Lung (tissue), 12 donors: Measurements from ENCODE around the gene SEMA4C. TPM values are rescaled to one million over a fixed set of nuclear protein-coding genes. Genes with fewer than 3 reads are reported as not detected.

Experiments used
- ATAC-seq: fragments of 200-7000 bp; cut with Tn5 transposase; one replicate; pipeline ENCODE4 v1.9.1; 2020; ENCODE audit warnings: moderate number of reproducible peaks; ENCODE audit not compliant: insufficient read depth, low FRiP score
- DNase-seq, 3 donors: peaks; one replicate each; pipeline ENCODE4 v3.0.0-alpha.2; 2013 to 2017
- H3K27ac ChIP-seq, 2 donors: one replicate each; pipeline ENCODE4 v1.5.1; 2013; ENCODE audit warnings: mild to moderate bottlenecking in 2 of 2, moderate library complexity in 2 of 2, control low read depth in 1 of 2, inconsistent platforms in 1 of 2, low read depth in 1 of 2, low read length in 1 of 2
- H3K27me3 ChIP-seq, 3 donors: one replicate each; pipeline ENCODE4 v1.5.1; 2013; ENCODE audit warnings: low read length in 2 of 3; ENCODE audit not compliant: control insufficient read depth in 3 of 3, insufficient read depth in 3 of 3
- H3K36me3 ChIP-seq, 4 donors: one replicate each; pipeline ENCODE4 v1.5.1; 2013; ENCODE audit warnings: low read length in 4 of 4, mild to moderate bottlenecking in 1 of 4, moderate library complexity in 1 of 4; ENCODE audit not compliant: control insufficient read depth in 4 of 4, insufficient read depth in 4 of 4
- H3K4me1 ChIP-seq, 5 donors: one replicate each; pipeline ENCODE4 v1.5.1; 2013; ENCODE audit warnings: low read length in 5 of 5, mild to moderate bottlenecking in 2 of 5, moderate library complexity in 1 of 5; ENCODE audit not compliant: control insufficient read depth in 5 of 5, insufficient read depth in 5 of 5
- H3K4me3 ChIP-seq: one replicate; pipeline ENCODE4 v1.5.1; 2013; ENCODE audit warnings: mild to moderate bottlenecking, control low read depth, moderate library complexity
- H3K9ac ChIP-seq, 2 donors: one replicate each; pipeline ENCODE4 v1.5.1; 2013; ENCODE audit warnings: low read length in 2 of 2, control low read depth in 1 of 2; ENCODE audit not compliant: insufficient read depth in 1 of 2
- H3K9me3 ChIP-seq, 4 donors: one replicate each; pipeline ENCODE4 v1.5.1; 2013; ENCODE audit warnings: low read length in 3 of 4, mild to moderate bottlenecking in 1 of 4, moderate library complexity in 1 of 4; ENCODE audit not compliant: control insufficient read depth in 4 of 4, insufficient read depth in 3 of 4
- WGBS, 2 donors: extraction: QIAGEN DNeasy Blood & Tissue Kit; methylation state at CpG; one replicate each; pipeline ENCODE4 v1.1.7; 2013; 5-methylcytosine and 5-hydroxymethylcytosine counted together
- polyA plus RNA-seq, 2 donors: library from polyadenylated mRNA; stranded (reverse); fragments of 200-250 nt; gene quantifications; one replicate each; pipeline ENCODE4 v1.2.1, GENCODE V29; 2013
- total RNA-seq, 2 donors: library from RNA; depleted of rRNA in 1 of 2; stranded (reverse); fragments of >200 nt in 1 of 2; gene quantifications; one replicate each; pipeline ENCODE4 v1.2.1, GENCODE V29; 2014 to 2021
- TF ChIP-seq, protein P1 (sequence below): IDR thresholded peaks from 2 replicates; pipeline ENCODE4 v1.5.1; 2012; ENCODE audit warnings: mild to moderate bottlenecking; ENCODE audit errors: control extremely low read depth, extremely low read depth
- donor health status: control.
- donor health status: control.
- donor health status: Bipolar disorder and iron deficiency.
- donor health status: healthy.
- donor health status: DM: yes; HTN: yes; CAD: no.

SEMA4C gene
- total and polyA plus RNA-seq, 4 donors = 18.8 to 42.0 (median 28.8) TPM

DNA sequence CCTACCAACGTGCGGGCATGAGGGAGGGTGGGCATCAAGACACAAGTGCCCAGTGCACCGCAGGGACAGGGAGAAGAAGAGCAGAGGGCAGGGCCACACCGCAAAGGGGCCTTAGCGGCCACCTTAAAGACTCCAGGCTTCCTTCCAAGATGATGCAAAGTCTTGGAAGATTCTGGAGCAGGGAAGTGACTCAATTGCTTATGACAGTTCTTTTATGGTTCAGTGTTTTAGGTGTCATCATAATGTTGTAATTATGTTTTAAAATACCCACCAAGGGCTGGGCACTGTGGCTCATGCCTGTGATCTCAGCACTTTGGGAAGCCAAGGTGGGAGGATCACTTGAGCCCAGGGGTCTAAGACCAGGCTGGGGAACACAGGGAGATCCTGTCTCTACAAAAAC, 44.5 kb upstream of the SEMA4C start:
- H3K4me1 ChIP-seq = peaks cover 0 to 17% (median 0%) of the 10 kb centered on the region in 5 donors

DNA sequence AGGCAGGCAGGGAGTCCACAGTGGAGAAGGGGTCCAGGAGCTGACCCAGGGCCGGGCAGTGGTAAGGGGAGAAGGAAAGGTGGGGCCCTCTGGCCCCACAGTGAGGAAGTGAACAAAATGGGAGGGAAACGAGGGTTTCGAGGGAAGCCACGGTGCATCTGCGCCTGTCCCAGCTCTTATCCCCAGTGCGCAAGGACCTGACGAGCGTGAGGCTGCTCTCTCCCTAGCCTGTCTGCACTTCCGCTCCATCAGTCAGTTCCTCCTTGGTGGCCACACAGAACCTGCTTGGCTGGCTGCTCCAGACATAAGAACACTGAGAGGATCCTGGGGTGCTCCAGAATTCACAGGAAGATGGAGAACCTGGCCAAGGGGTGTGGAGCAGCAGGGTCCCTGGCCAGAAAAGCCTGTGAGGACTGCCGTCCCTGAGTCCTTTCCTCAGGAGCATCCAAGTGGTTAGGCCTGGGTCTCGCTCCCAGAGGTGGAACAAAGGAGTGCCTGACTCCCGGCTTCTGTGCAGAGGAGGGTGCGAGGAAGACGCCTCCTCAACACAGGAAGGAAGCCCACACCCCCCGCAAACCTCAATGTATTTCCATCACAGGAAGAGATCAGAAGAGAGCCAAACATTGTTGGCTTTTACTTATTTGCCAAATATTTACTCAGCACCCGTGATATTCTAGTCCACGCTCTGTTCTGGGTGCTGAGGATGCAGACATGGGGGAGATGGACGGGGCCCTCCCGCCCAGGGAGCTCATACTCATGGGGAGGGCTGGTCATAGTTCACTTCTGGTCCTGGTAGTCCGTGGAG, 43.7 kb upstream of the SEMA4C start:
- no peak for DNase-seq
- no peaks in the 10 kb centered on the region for H3K36me3 ChIP-seq
- WGBS, 2 donors = 22 to 40% methylated on average over 20 of the region's 20 CpGs
- H3K4me3 ChIP-seq = no peak overlapping the region
- peaks cover 0 to 17% (median 0%) of the 10 kb centered on the region in 5 donors for H3K4me1 ChIP-seq
- H3K27ac ChIP-seq = peak overlapping the region; percentile 20 to 51
- peak; percentile 55 for ATAC-seq
- H3K27me3 ChIP-seq = no peaks in the 10 kb centered on the region
- TF ChIP-seq, protein P1, sequence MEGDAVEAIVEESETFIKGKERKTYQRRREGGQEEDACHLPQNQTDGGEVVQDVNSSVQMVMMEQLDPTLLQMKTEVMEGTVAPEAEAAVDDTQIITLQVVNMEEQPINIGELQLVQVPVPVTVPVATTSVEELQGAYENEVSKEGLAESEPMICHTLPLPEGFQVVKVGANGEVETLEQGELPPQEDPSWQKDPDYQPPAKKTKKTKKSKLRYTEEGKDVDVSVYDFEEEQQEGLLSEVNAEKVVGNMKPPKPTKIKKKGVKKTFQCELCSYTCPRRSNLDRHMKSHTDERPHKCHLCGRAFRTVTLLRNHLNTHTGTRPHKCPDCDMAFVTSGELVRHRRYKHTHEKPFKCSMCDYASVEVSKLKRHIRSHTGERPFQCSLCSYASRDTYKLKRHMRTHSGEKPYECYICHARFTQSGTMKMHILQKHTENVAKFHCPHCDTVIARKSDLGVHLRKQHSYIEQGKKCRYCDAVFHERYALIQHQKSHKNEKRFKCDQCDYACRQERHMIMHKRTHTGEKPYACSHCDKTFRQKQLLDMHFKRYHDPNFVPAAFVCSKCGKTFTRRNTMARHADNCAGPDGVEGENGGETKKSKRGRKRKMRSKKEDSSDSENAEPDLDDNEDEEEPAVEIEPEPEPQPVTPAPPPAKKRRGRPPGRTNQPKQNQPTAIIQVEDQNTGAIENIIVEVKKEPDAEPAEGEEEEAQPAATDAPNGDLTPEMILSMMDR = no peak
- H3K9me3 ChIP-seq = peaks cover 0 to 2% (median 0%) of the 10 kb centered on the region in 4 donors
- H3K9ac ChIP-seq = no peak overlapping the region

More for the DNA sequence above, 44.5 kb upstream of the SEMA4C start:
- Histone ChIP-seq H3K4me3 (no peak overlapping the region), H3K9me3 (peaks cover 0 to 2% (median 0%) of the 10 kb centered on the region in 4 donors), H3K27ac (peak overlapping the region; percentile 6 to 51), H3K27me3 (no peaks in the 10 kb centered on the region), H3K36me3 (no peaks in the 10 kb centered on the region), H3K9ac (no peak overlapping the region)
- TF ChIP-seq, protein P1 = no peak
- DNase-seq = no peak
- ATAC-seq = no peak
- 67 to 70% methylated on average over 5 of the region's 5 CpGs for WGBS, 2 donors

GRCh38 chr2:96913117-96913397, 43.2 kb upstream of the SEMA4C start:
- 57 to 62% methylated on average over 5 of the region's 5 CpGs for WGBS, 2 donors
- Histone ChIP-seq H3K27ac (peak overlapping the region in 1 of 2 donors; percentile 20), H3K9me3 (peaks cover 0 to 2% (median 0%) of the 10 kb centered on the region in 4 donors), H3K27me3 (no peaks in the 10 kb centered on the region), H3K36me3 (no peaks in the 10 kb centered on the region), H3K9ac (no peak overlapping the region), H3K4me1 (peaks cover under 1 to 18% (median under 1%) of the 10 kb centered on the region in 5 donors), H3K4me3 (no peak overlapping the region)
- DNase-seq (no peak), ATAC-seq (no peak)
- TF ChIP-seq, protein P1 = no peak
